IPS-18c (cell line): ENCODE data around the gene EDA.
"Not testable (repeated sequence)": the region's sequence is repeated elsewhere in the genome, so short reads cannot be mapped to it uniquely, and the experiment has no call there.

ENCODE experiments used
- H3K4me3 ChIP-seq: 2 replicates; pipeline ENCODE4 v1.7.0; 2013; ENCODE audit warnings: low read depth, mild to moderate bottlenecking, low read length, moderate library complexity; ENCODE audit not compliant: insufficient read depth
- H3K9me3 ChIP-seq: one replicate; pipeline ENCODE4 v1.6.1; 2013; ENCODE audit warnings: mild to moderate bottlenecking, low read length, moderate library complexity; ENCODE audit not compliant: control insufficient read depth, insufficient read depth

The EDA gene

GRCh38 chrX:69995362-69996112 is 379.6 kb downstream of the EDA start:
- no peak overlapping the region for H3K4me3 ChIP-seq
- H3K9me3 ChIP-seq, result peaks cover 2% of the 10 kb centered on the region

- Histone ChIP-seq H3K4me3 (no peak overlapping the region), H3K9me3 (peaks cover 2% of the 10 kb centered on the region)
Measured at GRCh38 chrX:69996113-69996468, 380.2 kb downstream of the EDA start.

- not testable (repeated sequence) for H3K4me3 ChIP-seq, H3K9me3 ChIP-seq
Measured at GRCh38 chrX:69998299-69998698, 382.4 kb downstream of the EDA start.

DNA sequence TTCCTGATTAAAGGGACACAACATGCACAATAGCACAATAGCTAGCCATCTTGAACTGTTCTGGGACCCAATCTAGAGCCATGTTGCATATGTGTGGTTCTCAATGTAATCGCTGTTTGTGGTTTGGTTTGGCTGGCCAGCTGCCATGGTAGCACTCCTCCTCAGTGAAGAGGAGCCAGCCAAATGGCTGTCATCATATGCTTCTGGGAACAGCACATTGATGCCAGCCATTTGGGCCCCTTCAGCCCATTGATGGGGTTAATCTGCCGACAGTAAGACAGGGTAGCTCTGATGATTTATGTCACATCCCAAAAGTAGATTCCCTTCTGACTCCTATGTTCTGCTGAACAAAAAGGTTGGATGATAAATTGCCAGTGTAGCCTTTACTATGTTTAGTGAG is 385.4 kb downstream of the EDA start:
- Histone ChIP-seq H3K4me3 (no peak overlapping the region), H3K9me3 (peaks cover 6% of the 10 kb centered on the region)

- Histone ChIP-seq H3K4me3 (no peak overlapping the region), H3K9me3 (peaks cover 6% of the 10 kb centered on the region)
Measured at GRCh38 chrX:70001708-70002341, 385.9 kb downstream of the EDA start.

- Histone ChIP-seq H3K9me3 (peaks cover 8% of the 10 kb centered on the region), H3K4me3 (no peak overlapping the region)
Measured at GRCh38 chrX:70007946-70008345, 392.0 kb downstream of the EDA start.

- Histone ChIP-seq H3K9me3 (peaks cover 8% of the 10 kb centered on the region), H3K4me3 (no peak overlapping the region)
Measured at GRCh38 chrX:70009049-70009448, 393.1 kb downstream of the EDA start.

GRCh38 chrX:70009970-70010369 is 394.1 kb downstream of the EDA start:
- H3K4me3 ChIP-seq, result no peak overlapping the region
- peaks cover 5% of the 10 kb centered on the region for H3K9me3 ChIP-seq

- H3K9me3 ChIP-seq, result peaks cover 5% of the 10 kb centered on the region
- H3K4me3 ChIP-seq, result no peak overlapping the region
Measured at GRCh38 chrX:70012756-70013155, 396.8 kb downstream of the EDA start.

GRCh38 chrX:70013466-70014381 is 397.8 kb downstream of the EDA start:
- H3K4me3 ChIP-seq, result no peak overlapping the region

DNA sequence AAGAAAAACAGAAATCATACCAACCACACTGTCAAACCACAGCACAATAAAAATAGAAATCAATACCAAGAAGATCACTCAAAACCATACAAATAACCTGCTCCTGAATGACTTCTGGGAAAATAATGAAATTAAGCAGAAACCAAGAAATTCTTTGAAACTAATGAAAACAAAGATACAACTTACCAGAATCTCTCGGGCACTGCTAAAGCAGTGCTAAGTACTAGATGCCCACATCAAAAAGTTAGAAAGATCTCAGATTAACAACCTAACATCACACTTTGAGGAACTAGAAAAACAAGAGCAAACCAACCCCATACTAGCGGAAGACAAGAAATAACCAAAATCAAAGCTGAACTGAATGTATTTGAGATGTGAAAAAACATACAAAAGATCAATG is 400.6 kb downstream of the EDA start:
- peaks cover 5% of the 10 kb centered on the region for H3K9me3 ChIP-seq

More at GRCh38 chrX:70013466-70014381, 397.8 kb downstream of the EDA start:
- peaks cover 5% of the 10 kb centered on the region for H3K9me3 ChIP-seq

GRCh38 chrX:70022616-70023015 is 406.7 kb downstream of the EDA start:
- Histone ChIP-seq H3K4me3 (no peak overlapping the region), H3K9me3 (peaks cover 4% of the 10 kb centered on the region)

More for the DNA sequence above, 400.6 kb downstream of the EDA start:
- H3K4me3 ChIP-seq, result no peak overlapping the region

GRCh38 chrX:70025464-70025863 is 409.6 kb downstream of the EDA start:
- Histone ChIP-seq H3K4me3 (no peak overlapping the region), H3K9me3 (peaks cover 4% of the 10 kb centered on the region)

GRCh38 chrX:70026112-70026850 is 410.4 kb downstream of the EDA start:
- peaks cover 4% of the 10 kb centered on the region for H3K9me3 ChIP-seq
- no peak overlapping the region for H3K4me3 ChIP-seq

- H3K4me3 ChIP-seq, result no peak overlapping the region
- peaks cover 4% of the 10 kb centered on the region for H3K9me3 ChIP-seq
Measured at GRCh38 chrX:70026851-70027200, 410.9 kb downstream of the EDA start.

DNA sequence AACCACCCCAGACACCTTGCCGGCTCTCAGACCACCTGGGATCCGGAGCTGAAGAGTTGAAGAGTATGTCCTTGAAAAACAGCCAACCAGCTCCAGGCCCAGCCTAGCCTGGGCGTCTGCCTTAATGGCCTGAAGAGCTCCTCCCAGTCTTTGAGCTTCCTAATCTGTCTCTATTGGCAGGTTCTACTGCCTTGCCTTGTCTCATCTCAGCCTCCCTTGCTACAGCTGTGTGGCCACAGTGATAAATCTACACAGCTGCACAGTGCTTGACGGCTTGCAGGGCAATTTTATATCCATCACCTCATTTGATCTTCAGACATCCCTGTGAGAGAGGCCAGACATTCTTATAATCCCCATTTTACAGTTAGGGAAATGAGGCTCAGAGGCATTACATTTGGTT is 413.9 kb downstream of the EDA start:
- peaks cover 5% of the 10 kb centered on the region for H3K9me3 ChIP-seq

GRCh38 chrX:70030301-70030767 is 414.4 kb downstream of the EDA start:
- Histone ChIP-seq H3K9me3 (peaks cover 3% of the 10 kb centered on the region), H3K4me3 (no peak overlapping the region)

More for the DNA sequence above, 413.9 kb downstream of the EDA start:
- no peak overlapping the region for H3K4me3 ChIP-seq
